ENCODE data around the gene CAV2.
"Not testable (repeated sequence)": the region's sequence is repeated elsewhere in the genome, so short reads cannot be mapped to it uniquely, and the experiment has no call there.

CAV2 gene, protein sequence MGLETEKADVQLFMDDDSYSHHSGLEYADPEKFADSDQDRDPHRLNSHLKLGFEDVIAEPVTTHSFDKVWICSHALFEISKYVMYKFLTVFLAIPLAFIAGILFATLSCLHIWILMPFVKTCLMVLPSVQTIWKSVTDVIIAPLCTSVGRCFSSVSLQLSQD

DNA sequence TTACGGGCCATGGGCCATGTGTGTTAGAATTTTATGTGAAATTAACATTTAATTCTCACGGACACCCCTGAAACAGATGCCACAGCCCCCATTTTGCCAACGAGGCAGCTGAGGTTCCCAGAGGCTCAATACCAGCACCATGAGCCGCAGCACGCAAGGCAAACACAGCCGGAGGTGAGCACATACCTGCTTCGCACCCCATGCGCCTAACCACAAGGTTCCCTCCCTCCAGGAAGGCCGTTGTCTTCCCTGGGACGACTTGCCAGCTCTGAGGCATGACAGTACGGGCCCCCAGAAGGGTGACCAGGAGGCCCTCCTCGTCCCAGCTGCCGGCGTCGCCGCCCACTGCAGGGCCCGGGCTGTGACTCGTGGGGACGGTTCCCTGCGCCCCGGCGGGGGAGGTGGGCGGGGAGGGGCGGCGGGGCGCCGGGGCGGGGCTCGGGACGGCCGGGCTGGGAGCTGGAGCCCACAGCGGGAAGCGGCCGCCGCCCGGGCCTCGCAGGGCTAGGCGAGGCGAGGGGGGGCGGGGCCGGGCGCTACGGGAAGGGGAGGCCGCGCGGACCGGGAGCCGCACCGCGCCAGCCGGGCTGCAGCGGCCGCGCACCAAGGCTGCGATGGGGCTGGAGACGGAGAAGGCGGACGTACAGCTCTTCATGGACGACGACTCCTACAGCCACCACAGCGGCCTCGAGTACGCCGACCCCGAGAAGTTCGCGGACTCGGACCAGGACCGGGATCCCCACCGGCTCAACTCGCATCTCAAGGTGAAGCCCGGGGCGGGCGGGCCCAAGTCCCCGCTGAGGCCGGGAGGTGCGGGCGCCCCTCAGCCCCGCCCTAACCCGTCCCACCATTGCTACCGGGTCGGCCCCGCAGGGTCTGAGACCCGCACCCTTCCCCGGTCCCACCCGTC, at the start of gene CAV2:
CAV2 (plus strand) TSS at position 571 of the 910 bp plus-strand sequence; CDS start at position 615, 44 bp downstream.
- in situ Hi-C loops (cut with MboI; ENCODE audit: low sequenced_read_pairs) = no loop called here

DNA sequence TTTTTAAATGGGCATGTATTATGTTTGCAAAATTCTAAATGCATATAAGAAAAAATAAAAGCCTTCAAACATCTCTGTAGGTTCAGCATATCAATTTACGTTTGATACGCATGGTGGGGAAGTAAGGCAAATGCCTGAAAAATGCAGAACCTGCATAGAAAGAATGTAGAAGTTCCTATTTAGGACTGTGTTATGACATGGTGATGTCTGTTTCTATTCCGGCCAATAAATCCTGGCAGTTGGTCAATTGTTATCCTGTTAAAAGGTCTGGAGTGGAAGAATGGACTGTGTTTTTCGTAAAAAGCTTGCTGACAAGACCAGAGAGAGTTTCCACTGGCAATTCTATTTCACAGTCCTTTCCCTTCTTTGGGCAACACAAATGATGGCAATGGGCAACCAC, 49.6 kb upstream of the CAV2 start:
- in situ Hi-C loops (cut with MboI; ENCODE audit: low sequenced_read_pairs) = no loop called here

DNA sequence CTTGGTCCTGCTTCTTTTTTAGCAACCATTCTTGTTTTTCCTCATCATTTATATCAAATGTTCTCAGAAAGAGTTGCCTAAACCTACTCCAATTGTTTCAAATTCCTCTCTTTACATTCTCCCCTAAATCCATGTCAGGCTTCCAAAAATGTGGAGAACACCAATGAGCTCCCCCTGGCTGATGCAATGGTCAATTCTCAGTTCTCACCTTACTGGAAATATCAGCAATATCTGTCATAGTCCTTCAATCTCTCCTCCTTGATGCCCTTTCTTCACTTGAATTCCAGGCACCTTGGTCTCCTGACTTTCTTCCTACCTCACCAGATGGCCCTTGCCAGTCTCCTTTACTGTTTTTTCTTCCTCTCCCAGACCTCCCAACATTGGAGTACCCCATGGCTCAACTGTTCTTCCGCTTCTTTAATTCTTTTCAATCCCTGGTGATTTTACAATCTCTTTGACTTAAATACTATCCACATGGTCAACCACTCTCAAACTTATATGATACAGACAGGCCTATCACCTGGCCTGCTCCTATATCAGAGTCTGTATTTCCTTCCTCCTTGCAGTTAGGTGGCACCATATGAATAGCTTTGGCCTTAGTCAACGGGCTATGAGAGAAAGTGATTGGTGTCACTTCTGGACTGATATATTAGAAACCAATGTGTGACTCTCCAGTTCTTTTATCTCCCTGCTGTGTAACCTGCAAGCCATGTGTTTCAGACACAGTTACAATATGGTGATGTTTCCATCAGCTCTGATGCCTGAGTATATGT, 47.4 kb upstream of the CAV2 start:
- in situ Hi-C loops (cut with MboI; ENCODE audit: low sequenced_read_pairs) = no loop called here

DNA sequence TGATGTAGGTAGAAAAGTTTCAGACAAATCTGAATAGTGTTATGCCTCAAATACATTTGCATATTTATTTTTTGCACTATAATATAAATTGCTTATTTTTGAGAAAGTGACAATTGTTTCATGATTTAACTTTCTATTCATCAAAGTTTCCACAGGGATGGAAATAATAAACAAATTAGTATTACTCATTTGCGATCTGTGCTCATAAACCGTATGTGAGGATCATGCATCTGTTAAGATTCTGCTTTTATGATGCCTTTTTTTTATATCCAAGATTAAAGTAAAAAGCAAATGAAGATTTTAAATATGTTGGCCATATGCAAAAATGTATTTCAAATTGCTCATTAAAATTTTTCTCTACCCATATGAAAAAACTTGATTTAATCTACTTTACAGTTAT, 45.2 kb upstream of the CAV2 start:
- in situ Hi-C loops (cut with MboI; ENCODE audit: low sequenced_read_pairs) = no loop called here

DNA sequence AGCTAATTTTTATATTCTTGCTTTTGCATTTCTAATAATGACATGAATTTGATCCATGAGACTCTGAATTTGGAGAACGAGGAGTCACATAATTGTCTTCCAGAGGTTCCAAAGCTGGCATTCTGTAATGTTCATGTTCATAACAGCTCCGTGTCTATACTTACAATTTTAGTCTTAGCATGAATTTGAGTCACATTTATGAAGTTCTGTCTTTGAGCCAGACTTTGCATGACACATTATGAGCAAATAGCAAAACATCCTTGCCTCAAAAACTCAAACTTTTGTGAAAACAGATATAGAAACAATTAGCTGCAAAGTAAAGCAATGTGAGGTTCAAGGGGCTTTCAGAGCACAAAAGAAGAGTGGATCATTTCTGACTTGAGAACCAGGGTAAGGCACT, 44.5 kb upstream of the CAV2 start:
- in situ Hi-C loops (cut with MboI; ENCODE audit: low sequenced_read_pairs) = no loop called here

DNA sequence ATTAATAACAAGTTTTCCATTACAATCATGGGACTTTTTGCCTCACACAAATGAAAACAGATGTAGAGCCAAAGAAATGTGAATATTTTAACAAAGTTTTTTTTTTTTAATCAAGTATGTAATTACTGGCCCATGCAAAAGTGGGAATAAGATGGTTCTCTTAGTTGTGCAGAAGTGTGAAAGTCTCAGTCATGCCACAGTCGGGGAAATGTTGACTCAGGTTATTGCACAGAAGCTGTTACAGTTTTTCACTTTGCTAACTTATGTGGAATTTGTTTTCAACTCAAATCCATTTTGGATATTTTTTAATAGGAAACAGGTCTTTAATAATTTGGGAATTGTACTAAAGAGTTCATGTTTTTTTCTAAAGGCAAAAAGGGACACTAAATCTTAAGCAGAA, 44.0 kb upstream of the CAV2 start:
- in situ Hi-C loops (cut with MboI; ENCODE audit: low sequenced_read_pairs) = no loop called here

DNA sequence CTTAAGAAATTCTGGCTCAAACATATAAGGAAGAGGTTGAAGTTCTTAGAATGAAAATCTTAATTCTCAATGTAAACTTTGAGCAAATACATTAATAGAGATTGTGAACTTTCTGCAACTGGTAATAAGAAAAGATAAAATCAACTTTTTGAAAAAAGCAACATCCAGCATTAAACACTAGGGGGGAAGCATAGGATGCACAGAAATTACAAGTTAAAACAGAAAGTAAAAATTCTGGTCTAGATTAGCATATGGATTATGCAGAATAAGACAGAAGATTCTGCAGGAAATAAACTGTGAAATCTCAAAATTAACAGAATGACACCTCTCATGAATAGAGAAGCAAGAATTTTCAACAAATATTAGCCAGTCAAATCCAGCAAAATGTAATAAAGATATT, 38.0 kb upstream of the CAV2 start:
- in situ Hi-C loops (cut with MboI; ENCODE audit: low sequenced_read_pairs) = no loop called here

DNA sequence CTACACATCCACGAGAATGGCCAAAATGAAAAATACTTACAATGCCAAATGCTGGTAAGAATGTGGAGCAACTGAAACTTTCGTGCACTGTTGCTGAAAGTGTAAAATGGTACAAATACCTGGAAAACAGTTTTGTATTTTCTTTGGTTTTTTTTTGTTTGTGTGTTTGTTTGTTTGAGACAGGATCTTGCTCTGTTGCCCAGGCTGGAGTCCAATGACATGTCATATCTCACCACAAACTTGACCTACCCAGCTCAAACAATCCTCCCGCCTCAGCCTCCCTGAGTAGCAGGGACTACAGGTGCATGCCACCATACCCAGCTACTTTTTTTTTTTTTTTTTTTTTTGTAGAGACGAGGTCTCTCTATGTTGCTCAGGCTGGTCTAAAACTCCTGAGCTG, 35.6 kb upstream of the CAV2 start:
- in situ Hi-C loops (cut with MboI; ENCODE audit: low sequenced_read_pairs) = no loop called here

DNA sequence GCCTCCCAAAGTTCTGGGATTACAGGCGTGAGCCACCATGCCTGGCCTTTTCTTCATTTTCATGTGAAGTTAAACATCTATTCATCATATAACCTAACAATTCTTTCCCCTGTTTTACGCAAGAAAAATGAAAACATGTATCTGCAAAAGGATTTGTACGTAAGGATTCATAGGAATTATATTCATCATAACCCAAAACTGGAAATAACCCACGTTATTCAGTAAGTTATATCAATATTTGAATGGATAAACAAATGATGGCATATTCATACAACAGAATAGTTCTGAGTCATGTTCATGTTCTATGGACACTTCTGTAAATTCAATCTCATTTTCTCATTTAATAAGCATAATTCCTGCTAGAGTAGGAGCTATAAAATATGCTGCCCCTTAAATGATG, 35.2 kb upstream of the CAV2 start:
- in situ Hi-C loops (cut with MboI; ENCODE audit: low sequenced_read_pairs) = no loop called here

DNA sequence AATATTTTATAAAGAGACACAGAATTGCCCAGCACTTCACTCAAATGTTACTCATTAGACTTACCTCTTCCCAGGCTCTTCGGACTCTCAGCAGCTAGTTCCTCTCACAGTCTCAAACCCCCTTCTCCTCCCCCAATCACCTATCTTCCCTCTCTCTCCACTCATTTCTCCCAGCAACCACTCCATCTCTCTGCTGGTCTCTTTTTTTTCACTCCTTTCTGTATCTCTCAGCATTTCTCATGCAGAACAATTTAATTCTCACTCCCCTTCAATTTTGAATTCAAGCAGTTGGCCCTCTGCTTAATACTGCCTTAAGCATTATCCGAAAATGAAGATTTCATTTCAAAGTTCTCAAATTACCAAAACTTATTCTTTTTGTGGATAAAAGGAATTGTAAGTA, 34.4 kb upstream of the CAV2 start:
- in situ Hi-C loops (cut with MboI; ENCODE audit: low sequenced_read_pairs) = no loop called here

DNA sequence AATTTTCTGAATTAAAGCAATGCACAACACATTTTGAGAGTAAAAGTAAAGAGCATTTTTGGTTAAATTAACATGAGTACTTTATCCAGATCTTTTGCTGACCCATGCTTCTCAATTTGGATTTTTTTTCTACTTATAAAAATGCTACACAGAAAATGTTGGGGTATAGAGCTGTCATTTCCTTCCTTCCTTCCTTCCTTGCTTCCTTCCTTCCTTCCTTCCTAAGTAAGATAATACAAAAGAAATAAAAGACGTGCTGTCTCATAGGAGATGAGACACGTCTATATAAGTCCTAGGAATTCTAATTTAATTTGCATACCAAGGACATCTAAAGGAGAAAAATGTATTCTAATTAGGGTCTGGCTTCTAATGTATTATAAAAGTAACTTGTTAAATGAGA, 31.0 kb upstream of the CAV2 start:
- in situ Hi-C loops (cut with MboI; ENCODE audit: low sequenced_read_pairs) = no loop called here

DNA sequence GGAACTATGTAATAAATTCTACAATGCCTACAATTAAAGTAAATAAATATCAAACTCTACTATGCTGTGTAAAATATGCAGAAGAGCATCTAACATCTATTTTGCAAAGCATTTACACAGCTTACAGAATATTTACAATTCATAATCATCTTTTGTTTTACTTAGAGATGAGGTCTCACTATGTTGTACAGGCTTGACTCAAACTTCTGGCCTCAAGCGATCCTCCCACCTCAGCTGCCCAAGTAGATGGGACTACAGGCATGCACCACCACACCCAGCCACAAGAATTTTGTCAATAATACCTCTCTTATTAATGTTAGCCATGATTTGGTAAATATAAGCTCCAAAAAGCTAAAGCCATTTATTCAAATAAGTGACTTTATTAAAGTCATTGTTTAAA, 21.9 kb upstream of the CAV2 start:
- in situ Hi-C loops (cut with MboI; ENCODE audit: low sequenced_read_pairs) = no loop called here

DNA sequence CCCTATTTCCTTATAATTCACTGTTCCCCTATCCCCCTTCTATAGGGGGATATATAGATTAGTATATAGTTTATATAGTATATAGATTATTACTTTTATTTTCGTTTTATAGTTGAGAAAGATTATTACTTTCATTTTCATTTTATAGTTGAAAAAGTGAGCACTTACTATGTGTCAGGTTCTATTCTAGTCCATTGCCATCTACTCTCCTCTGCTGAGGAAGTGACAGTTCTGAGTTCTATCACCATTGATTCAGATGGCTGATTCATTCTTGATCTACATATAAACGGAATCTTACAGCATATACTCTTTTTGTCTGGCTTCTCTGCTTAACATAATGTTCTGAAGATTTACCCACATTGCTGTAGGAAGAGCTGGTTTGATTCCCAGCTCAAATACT, 20.7 kb upstream of the CAV2 start:
- in situ Hi-C loops (cut with MboI; ENCODE audit: low sequenced_read_pairs) = no loop called here

DNA sequence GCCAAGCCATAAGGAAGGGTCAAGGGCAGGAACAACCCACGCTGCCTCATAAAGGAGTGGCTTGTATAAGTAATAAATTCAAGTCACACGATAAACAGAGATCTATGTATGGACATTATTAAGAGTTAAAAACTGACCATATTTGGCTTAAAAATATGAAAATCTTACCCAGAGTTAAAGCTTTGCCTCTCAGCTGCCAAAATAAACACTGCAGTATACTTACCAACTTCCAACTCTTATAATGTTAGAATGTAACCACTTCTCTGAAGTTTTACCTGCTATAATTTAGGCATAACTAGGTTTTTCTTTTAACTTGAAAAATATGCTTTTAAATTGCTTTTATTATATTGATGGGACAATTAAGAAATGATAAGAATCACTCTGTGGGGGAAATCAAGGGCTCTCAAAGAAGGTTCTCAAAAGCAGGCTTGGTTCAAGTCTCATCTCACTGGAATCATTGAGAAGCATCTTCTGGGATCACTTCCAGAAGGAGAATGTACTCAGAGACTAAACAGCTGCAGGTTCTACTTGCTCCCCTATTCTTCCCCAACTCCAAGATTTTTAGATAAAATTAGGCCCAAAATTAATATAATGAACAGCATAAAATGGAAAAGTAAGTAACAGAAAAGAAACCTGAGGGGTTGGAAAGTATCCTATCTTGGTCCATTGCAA, 16.1 kb upstream of the CAV2 start:
- in situ Hi-C loops (cut with MboI; ENCODE audit: low sequenced_read_pairs) = no loop called here

DNA sequence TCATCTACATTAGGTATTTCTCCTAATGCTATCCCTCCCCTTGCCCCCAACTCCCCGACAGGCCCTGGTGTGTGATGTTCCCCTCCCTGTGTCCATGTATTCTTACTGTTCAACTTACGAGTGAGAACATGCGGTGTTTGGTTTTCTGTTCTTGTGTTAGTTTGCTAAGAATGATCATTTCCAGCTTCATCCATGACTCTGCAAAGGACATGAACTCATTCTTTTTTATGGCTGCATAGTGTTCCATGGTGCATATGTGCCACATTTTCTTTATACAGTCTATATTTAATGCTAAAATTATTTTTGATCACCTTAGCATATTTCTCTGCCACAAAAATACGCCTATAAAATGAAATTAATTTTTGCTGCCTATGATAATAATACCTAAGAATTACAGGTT, 15.1 kb upstream of the CAV2 start:
- in situ Hi-C loops (cut with MboI; ENCODE audit: low sequenced_read_pairs) = not testable (repeated sequence)

DNA sequence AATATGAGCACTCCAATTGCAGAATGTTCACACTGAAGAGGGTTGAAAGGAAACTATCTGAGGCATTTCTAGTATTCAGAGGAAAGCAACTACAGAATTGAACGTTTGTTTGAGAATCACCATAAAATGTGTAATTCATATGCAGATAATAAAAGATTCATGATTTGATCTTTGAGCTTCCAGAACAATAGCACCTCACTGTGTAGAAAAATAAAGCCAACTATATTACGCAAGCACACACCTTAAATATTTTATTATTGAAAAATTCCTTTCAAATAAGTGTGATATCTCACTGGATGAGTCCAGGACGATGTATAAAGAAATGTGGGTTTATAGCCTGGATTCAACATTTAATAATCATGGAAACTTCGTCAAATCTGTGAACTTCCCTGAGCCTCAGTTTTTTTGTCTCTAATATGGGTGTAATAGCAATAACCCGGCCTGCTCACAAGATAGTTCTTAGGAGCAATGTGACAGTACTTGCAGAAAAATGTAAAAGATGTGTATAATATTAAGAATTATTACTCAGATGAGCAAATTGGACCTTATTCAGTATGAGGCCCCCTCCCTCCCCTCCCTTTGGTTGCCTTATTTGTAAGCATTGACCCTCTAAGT, 11.5 kb upstream of the CAV2 start:
- in situ Hi-C loops (cut with MboI; ENCODE audit: low sequenced_read_pairs) = no loop called here

DNA sequence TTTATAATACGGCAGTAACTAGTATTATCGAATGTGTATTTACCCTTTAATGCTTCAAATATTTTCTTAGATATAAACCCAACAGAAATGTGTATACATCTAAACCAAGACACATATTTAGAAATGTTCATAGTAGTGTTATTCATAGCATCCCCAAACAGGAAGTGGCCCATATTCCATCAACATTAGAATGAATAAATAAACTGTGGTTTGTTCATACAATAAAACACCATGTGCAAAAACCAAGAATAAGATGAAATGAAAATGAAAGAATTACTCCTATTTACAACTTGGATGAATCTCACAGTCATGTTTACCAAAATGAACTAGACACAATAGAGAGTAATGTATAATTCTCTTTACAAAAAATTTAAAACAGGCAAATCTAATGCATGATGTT, 9.2 kb upstream of the CAV2 start:
- in situ Hi-C loops (cut with MboI; ENCODE audit: low sequenced_read_pairs) = no loop called here

DNA sequence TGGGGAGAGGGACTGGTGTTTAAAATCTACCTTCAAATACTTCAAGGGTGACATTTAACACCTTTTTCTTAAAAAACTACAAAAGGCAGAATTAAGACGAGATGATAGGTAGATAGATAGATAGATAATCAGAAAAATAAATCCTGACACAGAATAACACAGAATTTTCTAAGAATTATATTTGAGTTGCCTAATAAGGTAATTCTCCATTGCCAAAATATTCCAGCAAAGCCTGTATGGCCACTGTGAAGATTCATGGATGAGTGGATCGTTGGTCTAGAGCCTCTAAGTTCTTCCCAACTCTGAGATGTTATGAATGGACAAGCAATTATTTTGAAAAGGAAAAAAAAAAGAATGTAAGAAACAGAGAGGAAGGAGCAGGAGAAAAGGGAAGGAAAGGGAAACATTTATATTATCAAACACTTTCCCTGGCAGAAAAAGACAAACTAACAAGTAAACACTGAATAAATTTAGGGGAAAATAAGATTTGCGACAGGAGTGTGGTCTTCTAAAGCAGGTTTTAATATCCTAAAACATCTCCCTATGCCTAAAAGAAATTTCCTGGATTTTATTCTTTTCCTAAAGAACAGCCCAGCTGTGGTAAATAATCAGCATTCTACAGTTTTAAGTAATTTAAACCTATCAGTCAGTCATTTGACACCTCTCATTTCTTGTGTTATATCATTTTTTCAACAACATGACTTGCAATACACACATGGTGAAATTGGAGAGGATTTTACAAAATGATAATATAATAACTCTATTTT, 7.5 kb upstream of the CAV2 start:
- in situ Hi-C loops (cut with MboI; ENCODE audit: low sequenced_read_pairs) = no loop called here

DNA sequence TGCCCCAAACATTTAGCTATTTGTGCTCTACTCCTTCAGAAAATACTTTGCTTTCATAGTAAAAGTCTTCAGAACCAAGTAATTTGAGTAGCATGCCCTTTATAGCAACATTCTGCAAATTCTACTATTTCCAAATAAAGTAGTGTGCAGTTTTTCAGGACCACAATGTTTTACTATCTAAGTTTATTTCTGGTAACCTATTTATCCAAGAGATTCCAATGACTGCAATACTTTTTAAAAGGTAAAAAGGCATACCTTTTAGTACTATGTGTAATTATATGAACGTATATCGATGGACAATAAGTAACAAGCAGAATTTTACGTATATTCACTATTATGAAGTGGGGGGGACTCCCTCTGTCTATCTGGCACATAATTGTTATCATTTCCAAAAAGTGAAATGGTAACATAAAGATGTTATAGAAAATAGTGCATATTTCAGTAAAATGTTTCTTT, 6.9 kb upstream of the CAV2 start:
- in situ Hi-C loops (cut with MboI; ENCODE audit: low sequenced_read_pairs) = no loop called here

DNA sequence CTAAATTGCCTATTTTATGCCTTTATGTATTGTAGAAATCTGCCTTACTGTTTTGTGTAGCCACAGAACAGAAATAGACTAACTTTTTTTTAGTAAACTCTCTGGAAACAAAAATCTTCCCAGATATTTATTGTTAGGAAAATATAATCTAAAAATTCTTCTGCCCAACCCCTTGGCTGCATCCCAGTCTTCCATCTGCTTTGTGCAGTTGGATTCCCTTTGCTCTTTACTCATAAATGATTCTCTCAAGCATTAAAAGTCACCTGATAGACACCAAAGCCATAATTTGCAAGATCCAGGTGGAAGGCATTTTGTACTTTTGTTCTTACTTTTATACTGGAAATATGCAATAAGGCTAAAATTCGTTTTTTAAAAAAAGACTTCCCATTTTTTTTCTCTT, 6.1 kb upstream of the CAV2 start:
- in situ Hi-C loops (cut with MboI; ENCODE audit: low sequenced_read_pairs) = no loop called here
